HG03378 (cell line): Measurements from ENCODE around the gene PLCB4.

Experiments
- ATAC-seq: cut with Tn5 transposase; IDR thresholded peaks from one replicate; pipeline ENCODE4 v1.9.1; 2021; ENCODE audit warnings: mild to moderate bottlenecking, moderate library complexity; ENCODE audit not compliant: unreplicated experiment

PLCB4 gene

GRCh38 chr20:9508240-9508661 is 439.4 kb downstream of the PLCB4 start:
- no peak for ATAC-seq

DNA sequence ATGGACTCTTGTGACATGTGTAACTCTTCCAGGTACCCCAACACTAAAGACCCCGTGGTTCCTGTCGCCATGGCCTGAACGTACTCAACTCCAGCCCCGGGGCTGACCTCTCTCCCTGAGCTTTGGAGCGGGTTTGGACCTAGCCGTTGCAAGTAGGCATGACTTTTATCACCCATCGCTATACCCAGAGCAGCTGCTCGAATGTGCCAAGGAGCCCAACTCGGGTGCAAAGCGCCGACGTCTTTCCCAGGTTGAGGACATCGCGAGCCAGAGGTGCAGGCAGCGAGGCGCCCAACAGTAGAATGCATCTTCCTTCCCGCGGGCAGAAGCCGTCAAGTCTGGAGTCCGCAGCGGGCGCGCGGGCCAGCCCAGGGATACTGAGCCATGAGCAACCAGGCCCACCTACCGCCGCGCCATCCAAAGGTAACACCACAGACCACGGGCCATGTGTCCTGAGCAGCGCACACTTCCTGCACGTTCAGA is 439.9 kb downstream of the PLCB4 start:
- no peak for ATAC-seq

DNA sequence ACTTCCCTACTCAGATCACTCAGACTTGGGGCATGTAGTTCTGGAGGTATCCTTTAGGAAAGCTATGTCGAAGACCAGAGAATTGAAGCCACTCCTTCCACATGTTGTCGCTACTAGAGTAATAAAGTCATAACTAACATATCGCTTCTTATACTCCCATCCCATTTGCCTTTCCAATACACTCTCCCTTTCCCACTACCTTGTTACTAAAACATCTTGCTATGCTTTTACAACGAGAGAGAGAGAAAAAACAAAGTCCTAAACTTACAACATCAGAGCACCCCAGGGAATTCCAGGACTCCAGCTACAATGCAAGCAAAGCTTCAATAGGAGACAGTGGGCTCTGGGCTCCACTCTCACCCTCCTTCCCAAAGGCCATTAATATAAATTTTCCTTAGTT is 440.4 kb downstream of the PLCB4 start:
- ATAC-seq = no peak

GRCh38 chr20:9510911-9511310 is 442.0 kb downstream of the PLCB4 start:
- peak; percentile 41 for ATAC-seq

GRCh38 chr20:9514072-9514460 is 445.2 kb downstream of the PLCB4 start:
- no peak for ATAC-seq

DNA sequence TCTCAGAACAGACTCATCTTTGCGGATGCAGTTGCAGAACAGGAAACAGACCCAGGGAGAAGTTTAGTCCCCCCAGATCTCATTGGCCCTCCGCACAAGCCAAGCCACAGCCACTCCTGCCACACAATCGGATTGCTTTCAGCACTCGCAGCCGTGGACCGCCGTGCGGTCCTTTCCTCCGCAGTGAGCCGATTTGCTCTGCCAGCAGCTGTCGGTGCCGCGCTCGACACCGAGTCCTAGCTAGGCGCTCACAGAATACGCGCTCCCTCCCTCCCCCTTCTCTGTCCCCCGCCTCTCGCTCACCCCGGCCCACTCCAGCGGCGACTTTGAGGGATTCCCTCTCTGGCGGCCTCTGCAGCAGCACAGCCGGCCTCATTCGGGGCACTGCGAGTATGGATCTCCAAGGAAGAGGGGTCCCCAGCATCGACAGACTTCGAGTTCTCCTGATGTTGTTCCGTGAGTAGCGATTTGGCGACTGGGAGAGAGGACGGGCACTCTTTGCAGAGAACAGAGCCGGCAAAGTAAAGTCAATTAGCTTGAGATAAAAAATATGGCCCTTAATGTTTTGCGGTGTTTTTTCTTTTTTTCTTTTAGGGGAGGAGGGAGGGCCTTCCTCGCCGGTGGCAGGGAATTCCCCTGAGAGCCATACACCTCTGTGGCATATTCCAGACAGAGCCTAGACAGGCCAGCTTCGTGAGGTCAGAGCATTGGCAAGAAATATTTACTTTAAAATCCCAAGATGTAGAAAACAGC is 445.8 kb downstream of the PLCB4 start, which contains the start of gene LAMP5:
Gene LAMP5, plus strand, starts transcription at position 130 of the 753 bp plus-strand sequence. Its CDS starts 263 bp downstream, at position 393.
- ATAC-seq = no peak

- ATAC-seq = no peak
Observed at GRCh38 chr20:9515214-9515585, 446.3 kb downstream of the PLCB4 start.

DNA sequence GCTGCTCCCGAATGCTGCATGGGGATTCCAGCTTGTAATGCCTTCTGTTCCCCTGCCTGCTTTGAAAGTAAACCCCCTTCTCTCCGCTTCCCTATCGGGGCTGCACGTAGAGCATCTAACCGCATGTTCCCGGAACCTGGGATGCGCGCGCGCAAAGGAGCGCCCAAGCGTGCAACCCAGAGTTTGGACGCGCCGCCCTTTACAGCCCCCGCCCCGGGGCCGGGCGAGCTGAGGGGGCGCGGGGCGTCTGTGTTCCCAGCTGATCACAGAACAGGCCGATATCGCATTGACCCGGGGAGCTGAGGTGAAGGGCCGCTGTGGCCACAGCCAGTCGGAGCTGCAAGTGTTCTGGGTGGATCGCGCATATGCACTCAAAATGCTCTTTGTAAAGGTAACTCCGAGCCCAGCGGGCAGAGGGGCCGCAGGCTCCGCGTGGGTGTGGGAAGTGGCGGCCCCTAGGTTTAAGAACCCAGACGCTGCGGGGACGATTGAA is 446.9 kb downstream of the PLCB4 start:
- ATAC-seq = no peak

DNA sequence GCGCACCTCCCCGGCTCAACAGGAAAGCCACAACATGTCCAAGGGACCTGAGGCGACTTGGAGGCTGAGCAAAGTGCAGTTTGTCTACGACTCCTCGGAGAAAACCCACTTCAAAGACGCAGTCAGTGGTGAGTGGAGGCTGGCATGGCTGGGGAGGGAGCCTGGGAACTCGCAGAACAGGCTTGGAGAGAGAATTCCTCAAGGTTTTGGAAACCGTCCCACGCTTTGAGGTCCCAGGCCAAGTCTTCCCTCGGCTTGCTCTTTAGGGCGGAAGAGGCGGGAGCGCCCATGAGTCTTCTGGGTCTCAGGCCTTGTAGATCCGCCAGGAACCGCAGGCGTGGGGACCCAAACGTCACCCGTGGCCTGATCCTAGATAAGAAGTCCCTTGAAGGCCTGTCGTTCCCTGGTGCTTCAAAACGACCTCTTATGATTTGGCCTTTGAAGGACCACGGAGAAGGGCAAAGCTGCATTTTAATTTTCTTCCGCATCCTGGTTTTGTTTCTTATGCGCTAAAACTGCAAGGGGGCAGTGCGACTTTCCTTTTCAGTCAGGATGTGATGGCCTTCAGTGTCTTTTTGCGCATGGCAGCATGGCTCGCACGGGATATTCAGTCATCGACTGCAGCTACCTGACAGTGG is 447.5 kb downstream of the PLCB4 start:
- no peak for ATAC-seq

DNA sequence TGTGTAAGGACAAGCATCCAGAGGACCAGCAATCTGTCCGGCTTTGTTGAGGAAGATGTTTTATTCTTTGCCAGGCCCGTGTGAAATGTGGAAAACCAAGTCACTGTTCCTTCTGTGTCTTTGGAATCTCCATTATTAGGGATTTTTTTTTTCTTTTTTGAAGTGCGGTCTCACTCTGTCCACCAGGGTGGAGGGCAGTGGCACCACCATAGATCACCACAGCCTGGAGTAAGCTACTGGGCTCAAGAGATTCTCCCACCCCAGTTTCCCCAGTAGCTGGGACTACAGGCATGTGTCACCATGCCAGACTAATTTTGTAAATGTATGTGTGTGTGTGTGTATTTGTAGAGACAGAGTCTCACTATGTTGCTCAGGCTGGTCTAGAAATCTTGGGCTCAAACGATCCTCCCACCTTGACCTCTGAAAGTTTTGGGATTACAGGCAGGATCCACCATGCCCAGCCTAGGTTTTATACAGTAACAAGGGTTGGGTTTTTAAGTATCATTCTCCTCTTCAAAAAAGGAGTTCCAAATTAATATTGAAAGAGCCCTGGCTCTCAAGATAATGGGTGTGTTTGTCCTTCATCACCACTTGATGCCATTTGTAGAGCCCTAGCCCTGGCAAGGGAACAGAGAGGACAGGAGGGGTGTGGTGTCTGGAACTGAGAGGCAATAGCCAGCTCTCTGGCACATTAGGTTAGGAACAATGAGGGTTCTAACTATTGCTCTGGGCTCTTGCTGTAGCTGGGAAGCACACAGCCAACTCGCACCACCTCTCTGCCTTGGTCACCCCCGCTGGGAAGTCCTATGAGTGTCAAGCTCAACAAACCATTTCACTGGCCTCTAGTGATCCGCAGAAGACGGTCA is 448.6 kb downstream of the PLCB4 start:
- no peak for ATAC-seq

GRCh38 chr20:9518576-9519175 is 449.8 kb downstream of the PLCB4 start:
- no peak for ATAC-seq

- no peak for ATAC-seq
Observed at GRCh38 chr20:9520086-9520485, 451.2 kb downstream of the PLCB4 start.

DNA sequence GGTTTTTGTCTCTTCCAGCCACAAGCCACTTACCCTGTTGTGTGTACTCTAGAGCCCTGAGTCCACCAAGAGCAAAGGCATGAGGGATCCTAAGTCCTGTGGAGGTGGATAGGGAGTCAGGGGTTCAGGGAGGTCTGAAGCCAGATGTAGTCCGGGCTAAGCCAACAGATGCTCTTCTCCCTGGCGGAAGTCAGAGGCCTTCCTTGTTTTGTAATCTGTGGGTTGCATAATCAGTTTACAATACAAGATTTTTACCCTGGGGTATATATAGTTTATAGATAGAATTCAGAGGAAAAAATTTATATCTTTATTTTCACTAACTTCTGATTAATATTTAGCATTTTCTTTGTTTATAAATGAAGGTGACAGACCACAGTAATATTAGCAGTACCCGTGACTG is 454.7 kb downstream of the PLCB4 start:
- no peak for ATAC-seq
